H9 (cell line): Measurements from ENCODE around the gene NCS1. TPM values are rescaled to one million over a fixed set of nuclear protein-coding genes. Genes with fewer than 3 reads are reported as not detected.

Experiments used
- DNase-seq: peaks from one replicate; pipeline ENCODE4 v3.0.0-alpha.2; 2017
- H2AFZ ChIP-seq: one replicate; pipeline ENCODE4 v1.6.1; 2013; ENCODE audit warnings: mild to moderate bottlenecking, low read length, control low read depth, moderate library complexity
- H2AK5ac ChIP-seq: 2 replicates; pipeline ENCODE4 v1.6.1; 2013; ENCODE audit warnings: low read length, control low read depth, mixed read lengths; ENCODE audit not compliant: insufficient read length
- H2BK120ac ChIP-seq: one replicate; pipeline ENCODE4 v1.6.1; 2013; ENCODE audit warnings: low read depth, mild to moderate bottlenecking, low read length, control low read depth, inconsistent platforms; ENCODE audit not compliant: poor library complexity, severe bottlenecking
- H2BK12ac ChIP-seq: 2 replicates; pipeline ENCODE4 v1.6.1; 2013; ENCODE audit warnings: low read length, control low read depth, mixed read lengths, low read depth; ENCODE audit not compliant: insufficient read length
- H2BK15ac ChIP-seq: 2 replicates; pipeline ENCODE4 v1.6.1; 2013; ENCODE audit warnings: low read depth, low read length, control low read depth
- H2BK20ac ChIP-seq: one replicate; pipeline ENCODE4 v1.6.1; 2013; ENCODE audit warnings: low read depth, mild to moderate bottlenecking, low read length, control low read depth, inconsistent platforms; ENCODE audit not compliant: poor library complexity, severe bottlenecking
- H2BK5ac ChIP-seq: 2 replicates; pipeline ENCODE4 v1.6.1; 2013; ENCODE audit warnings: low read length, control low read depth, mixed read lengths; ENCODE audit not compliant: insufficient read length
- H3K14ac ChIP-seq: 2 replicates; pipeline ENCODE4 v1.6.1; 2013; ENCODE audit warnings: low read length, control low read depth; ENCODE audit not compliant: insufficient read depth
- H3K18ac ChIP-seq: 2 replicates; pipeline ENCODE4 v1.6.1; 2013; ENCODE audit warnings: low read depth, mild to moderate bottlenecking, mixed read lengths, low read length, control low read depth; ENCODE audit not compliant: insufficient read length
- H3K23ac ChIP-seq: 2 replicates; pipeline ENCODE4 v1.6.1; 2013; ENCODE audit warnings: low read length, control low read depth, mixed read lengths, low read depth; ENCODE audit not compliant: insufficient read length
- H3K23me2 ChIP-seq: 2 replicates; pipeline ENCODE4 v1.6.1; 2013; ENCODE audit warnings: low read depth, mild to moderate bottlenecking, mixed read lengths, low read length, control low read depth; ENCODE audit not compliant: insufficient read length, poor library complexity, severe bottlenecking
- H3K27ac ChIP-seq: 2 replicates; pipeline ENCODE4 v1.5.1; 2013; ENCODE audit warnings: low read length, control low read depth, mixed read lengths, low read depth; ENCODE audit not compliant: insufficient read length
- H3K27me3 ChIP-seq: 2 replicates; pipeline ENCODE4 v1.6.1; 2013; ENCODE audit warnings: low read length, control low read depth, inconsistent platforms; ENCODE audit not compliant: insufficient read depth
- H3K4ac ChIP-seq: 2 replicates; pipeline ENCODE4 v1.6.1; 2013; ENCODE audit warnings: low read depth, mild to moderate bottlenecking, control low read depth, inconsistent platforms, low read length, moderate library complexity
- H3K4me1 ChIP-seq: 2 replicates; pipeline ENCODE4 v1.6.1; 2013; ENCODE audit warnings: low read length, control low read depth, inconsistent platforms; ENCODE audit not compliant: insufficient read depth
- H3K4me2 ChIP-seq: 2 replicates; pipeline ENCODE4 v1.6.1; 2013; ENCODE audit warnings: low read length, control low read depth, mixed read lengths; ENCODE audit not compliant: insufficient read length, insufficient read depth
- H3K56ac ChIP-seq: 2 replicates; pipeline ENCODE4 v1.6.1; 2013; ENCODE audit warnings: low read depth, mild to moderate bottlenecking, mixed read lengths, low read length, control low read depth; ENCODE audit not compliant: insufficient read length
- H3K79me1 ChIP-seq: 2 replicates; pipeline ENCODE4 v1.6.1; 2013; ENCODE audit warnings: low read depth, mild to moderate bottlenecking, moderate library complexity, low read length, control low read depth, inconsistent platforms; ENCODE audit not compliant: insufficient read depth, poor library complexity, severe bottlenecking
- H3K79me2 ChIP-seq: 2 replicates; pipeline ENCODE4 v1.6.1; 2013; ENCODE audit warnings: low read length, control low read depth, inconsistent platforms; ENCODE audit not compliant: insufficient read depth
- H3K9ac ChIP-seq: 2 replicates; pipeline ENCODE4 v1.6.1; 2013; ENCODE audit warnings: low read length, control low read depth, mixed read lengths; ENCODE audit not compliant: insufficient read length; ENCODE audit errors: extremely low read depth
- H3K9me3 ChIP-seq: one replicate; pipeline ENCODE4 v1.6.1; 2013; ENCODE audit warnings: low read depth, low read length, inconsistent platforms; ENCODE audit not compliant: control insufficient read depth
- H3T11ph ChIP-seq: one replicate; pipeline ENCODE4 v1.6.1; 2013; ENCODE audit warnings: mild to moderate bottlenecking, low read length, control low read depth, inconsistent platforms
- H4K20me1 ChIP-seq: one replicate; pipeline ENCODE4 v1.6.1; 2013; ENCODE audit not compliant: control insufficient read depth, insufficient read length, insufficient read depth
- H4K5ac ChIP-seq: 2 replicates; pipeline ENCODE4 v1.6.1; 2013; ENCODE audit warnings: low read depth, mild to moderate bottlenecking, mixed read lengths, low read length, control low read depth; ENCODE audit not compliant: insufficient read length
- H4K8ac ChIP-seq: replicated peaks from 2 replicates; pipeline ENCODE4 v1.6.1; 2013; ENCODE audit warnings: low read length, control low read depth, mixed read lengths, low read depth; ENCODE audit not compliant: insufficient read length
- H4K91ac ChIP-seq: 2 replicates; pipeline ENCODE4 v1.6.1; 2013; ENCODE audit warnings: low read depth, mild to moderate bottlenecking, moderate library complexity, mixed read lengths, low read length, control low read depth; ENCODE audit not compliant: insufficient read length
- H3K27ac Mint-ChIP-seq, 3 experiments: 2 replicates in 2 of 3; 3 replicates in 1 of 3; pipeline ENCODE4 v1.8.0; 2020 to 2021; ENCODE audit warnings: mixed read lengths in 3 of 3, mild to moderate bottlenecking in 1 of 3, moderate library complexity in 1 of 3
- H3K27me3 Mint-ChIP-seq: 2 replicates; pipeline ENCODE4 v1.8.0; 2021; ENCODE audit warnings: low read depth, mild to moderate bottlenecking, moderate library complexity, mixed read lengths
- H3K36me3 Mint-ChIP-seq, 3 experiments: 2 replicates in 2 of 3; 3 replicates in 1 of 3; pipeline ENCODE4 v1.8.0; 2020 to 2021; ENCODE audit warnings: low read depth in 3 of 3, mixed read lengths in 3 of 3; ENCODE audit not compliant: insufficient read depth in 1 of 3
- H3K4me1 Mint-ChIP-seq, 2 experiments: 2 replicates each; pipeline ENCODE4 v1.8.0; 2020; ENCODE audit warnings: mixed read lengths in 2 of 2
- H3K4me3 Mint-ChIP-seq, 2 experiments: 2 replicates in 1 of 2; 3 replicates in 1 of 2; pipeline ENCODE4 v1.8.0; 2020 to 2021; ENCODE audit warnings: mild to moderate bottlenecking in 2 of 2, mixed read lengths in 2 of 2, moderate library complexity in 1 of 2
- H3K9me3 Mint-ChIP-seq, 2 experiments: 2 replicates in 1 of 2; 3 replicates in 1 of 2; pipeline ENCODE4 v1.8.0; 2020; ENCODE audit warnings: mild to moderate bottlenecking in 2 of 2, mixed read lengths in 2 of 2, moderate library complexity in 1 of 2
- CTCF ChIP-seq: fragments of 200-600 bp; sonication (generic); conservative IDR thresholded peaks from 3 replicates; pipeline ENCODE4 v1.8.0; 2021; ENCODE audit warnings: antibody characterized with exemption, mild to moderate bottlenecking
- WGBS: extraction: QIAGEN DNeasy Blood & Tissue Kit; methylation state at CpG from one replicate; pipeline ENCODE4 v1.1.7; 2013; ENCODE audit warnings: missing lambda C conversion rate, low lambda C conversion rate, mixed read lengths; ENCODE audit not compliant: insufficient read length; ENCODE audit errors: extremely low coverage; 5-methylcytosine and 5-hydroxymethylcytosine counted together
- total RNA-seq: library from RNA; stranded (reverse); gene quantifications from 2 replicates; pipeline ENCODE4 v1.2.1, GENCODE V29; 2021

NCS1 gene
- total RNA-seq, 1 experiment from 2014 or later: 38.1 TPM

DNA sequence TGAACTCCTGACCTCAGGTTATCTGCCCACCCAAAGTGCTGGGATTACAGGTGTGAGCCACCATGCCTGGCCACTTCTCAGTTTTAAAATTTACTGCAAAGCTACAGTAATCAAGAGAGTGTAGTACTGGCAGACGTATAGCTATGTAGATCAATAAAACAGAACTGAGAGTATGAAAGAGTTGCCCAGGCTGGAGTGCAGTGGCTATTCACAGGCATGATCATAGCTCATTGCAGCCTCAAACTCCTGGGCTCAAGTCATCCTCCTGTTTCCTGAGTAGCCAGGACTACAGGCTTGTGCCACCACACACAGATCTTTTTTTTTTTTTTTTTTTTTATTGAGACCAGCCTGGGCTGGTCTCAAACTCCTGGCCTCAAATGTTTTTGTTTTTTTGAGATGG is 26.5 kb upstream of the NCS1 start:
- Histone ChIP-seq H4K8ac (no peak overlapping the region), H3K9ac (no peak overlapping the region), H3K4me2 (no peak overlapping the region), H3K27ac (no peak overlapping the region), H2BK20ac (no peak overlapping the region), H4K91ac (no peak overlapping the region), H2BK12ac (no peak overlapping the region), H3K4me1 (peaks cover 5% of the 10 kb centered on the region; the same call in 1 of the 2 replicates), H3K9me3 (no peaks in the 10 kb centered on the region), H2AK5ac (no peak overlapping the region), H3K18ac (no peak overlapping the region), H3K27me3 (no peaks in the 10 kb centered on the region), H3K4ac (no peak overlapping the region), H2BK5ac (no peak overlapping the region), H2BK15ac (no peak overlapping the region), H2AFZ (no peak overlapping the region), H4K5ac (no peak overlapping the region), H3K14ac (no peak overlapping the region), H4K20me1 (no peaks in the 10 kb centered on the region), H3K79me1 (no peaks in the 10 kb centered on the region), H3K23ac (no peak overlapping the region), H3K56ac (no peak overlapping the region), H3K79me2 (no peaks in the 10 kb centered on the region), H3T11ph (no peak overlapping the region), H2BK120ac (no peak overlapping the region), H3K23me2 (no peaks in the 10 kb centered on the region)
- TF ChIP-seq CTCF: no peak
- Mint-ChIP-seq H3K9me3 (no peaks in the 10 kb centered on the region), H3K27me3 (peaks cover 4% of the 10 kb centered on the region; the same call in 1 of the 2 replicates), H3K27ac (no peak overlapping the region), H3K4me1 (peaks cover 18 to 30% of the 10 kb centered on the region in 2 experiments), H3K4me3 (no peak overlapping the region), H3K36me3 (no peaks in the 10 kb centered on the region)
- no CpG with 5 or more reads among the region's 1 CpG for WGBS
- no peak for DNase-seq
